ENCODE data around the gene RHOC.

Gene RHOC

GRCh38 chr1:112712701-112713128 is 5.8 kb upstream of the RHOC start:
- DNase-seq (ENCODE audit: low read depth): no peak
- no peak overlapping the region for H3K4me3 ChIP-seq (ENCODE audit: low read length)
- TF ChIP-seq CTCF (IDR thresholded peaks at IDR 0.05; ENCODE audit: insufficient read depth, low read depth, low read length, missing control alignments): no peak

GRCh38 chr1:112712191-112712590 is 5.3 kb upstream of the RHOC start:
- no peak for TF ChIP-seq CTCF (IDR thresholded peaks at IDR 0.05; ENCODE audit: insufficient read depth, low read depth, low read length, missing control alignments)
- no peak overlapping the region for H3K4me3 ChIP-seq (ENCODE audit: low read length)
- no peak for DNase-seq (ENCODE audit: low read depth)

GRCh38 chr1:112711670-112712069 is 4.7 kb upstream of the RHOC start:
- DNase-seq (ENCODE audit: low read depth): no peak
- no peak for TF ChIP-seq CTCF (IDR thresholded peaks at IDR 0.05; ENCODE audit: insufficient read depth, low read depth, low read length, missing control alignments)
- no peak overlapping the region for H3K4me3 ChIP-seq (ENCODE audit: low read length)

GRCh38 chr1:112711041-112711440 is 4.1 kb upstream of the RHOC start:
- H3K4me3 ChIP-seq (ENCODE audit: low read length): no peak overlapping the region
- TF ChIP-seq CTCF (IDR thresholded peaks at IDR 0.05; ENCODE audit: insufficient read depth, low read depth, low read length, missing control alignments): no peak
- no peak for DNase-seq (ENCODE audit: low read depth)

GRCh38 chr1:112710586-112710985 is 3.7 kb upstream of the RHOC start:
- no peak overlapping the region for H3K4me3 ChIP-seq (ENCODE audit: low read length)
- TF ChIP-seq CTCF (IDR thresholded peaks at IDR 0.05; ENCODE audit: insufficient read depth, low read depth, low read length, missing control alignments): no peak
- no peak for DNase-seq (ENCODE audit: low read depth)

- no peak overlapping the region for H3K4me3 ChIP-seq (ENCODE audit: low read length)
- no peak for DNase-seq (ENCODE audit: low read depth)
- TF ChIP-seq CTCF (IDR thresholded peaks at IDR 0.05; ENCODE audit: insufficient read depth, low read depth, low read length, missing control alignments): no peak
Observed at GRCh38 chr1:112710159-112710558, 3.2 kb upstream of the RHOC start.

- DNase-seq (ENCODE audit: low read depth): no peak
- no peak overlapping the region for H3K4me3 ChIP-seq (ENCODE audit: low read length)
- TF ChIP-seq CTCF (IDR thresholded peaks at IDR 0.05; ENCODE audit: insufficient read depth, low read depth, low read length, missing control alignments): no peak
Observed at GRCh38 chr1:112708489-112708888, 1.6 kb upstream of the RHOC start.
